ENCODE measurements around the gene DGKA.
A peak's percentile ranks its signal among the peaks of the same experiment; 100 is the strongest.

DGKA gene

DNA sequence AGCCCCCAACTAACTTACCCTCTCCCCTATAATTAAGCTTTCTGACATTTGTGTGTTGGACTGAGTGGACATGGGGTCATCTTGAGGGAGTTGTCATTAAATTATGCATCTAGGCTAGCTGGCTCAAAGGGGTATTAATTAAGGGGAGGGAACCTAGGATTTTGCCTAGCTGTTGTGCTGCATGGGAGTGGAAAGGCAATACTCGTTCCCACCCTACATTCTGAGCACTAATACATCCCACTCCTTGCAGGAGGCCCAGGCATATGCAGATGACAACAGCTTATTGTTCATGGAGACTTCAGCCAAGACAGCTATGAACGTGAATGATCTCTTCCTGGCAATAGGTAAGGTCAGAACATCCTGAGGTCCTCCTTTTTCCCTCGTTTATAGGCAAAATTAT, 60.1 kb downstream of the DGKA start:
- no peak for DNase-seq
- H3K9me3 ChIP-seq (ENCODE audit: severe bottlenecking): no peaks in the 10 kb centered on the region
- no peaks in the 10 kb centered on the region for H3K27me3 ChIP-seq (ENCODE audit: insufficient read depth, low read depth, severe bottlenecking)
- no peak overlapping the region for H3K4me3 ChIP-seq (ENCODE audit: low read depth, low read length)
- TF ChIP-seq, protein P1, sequence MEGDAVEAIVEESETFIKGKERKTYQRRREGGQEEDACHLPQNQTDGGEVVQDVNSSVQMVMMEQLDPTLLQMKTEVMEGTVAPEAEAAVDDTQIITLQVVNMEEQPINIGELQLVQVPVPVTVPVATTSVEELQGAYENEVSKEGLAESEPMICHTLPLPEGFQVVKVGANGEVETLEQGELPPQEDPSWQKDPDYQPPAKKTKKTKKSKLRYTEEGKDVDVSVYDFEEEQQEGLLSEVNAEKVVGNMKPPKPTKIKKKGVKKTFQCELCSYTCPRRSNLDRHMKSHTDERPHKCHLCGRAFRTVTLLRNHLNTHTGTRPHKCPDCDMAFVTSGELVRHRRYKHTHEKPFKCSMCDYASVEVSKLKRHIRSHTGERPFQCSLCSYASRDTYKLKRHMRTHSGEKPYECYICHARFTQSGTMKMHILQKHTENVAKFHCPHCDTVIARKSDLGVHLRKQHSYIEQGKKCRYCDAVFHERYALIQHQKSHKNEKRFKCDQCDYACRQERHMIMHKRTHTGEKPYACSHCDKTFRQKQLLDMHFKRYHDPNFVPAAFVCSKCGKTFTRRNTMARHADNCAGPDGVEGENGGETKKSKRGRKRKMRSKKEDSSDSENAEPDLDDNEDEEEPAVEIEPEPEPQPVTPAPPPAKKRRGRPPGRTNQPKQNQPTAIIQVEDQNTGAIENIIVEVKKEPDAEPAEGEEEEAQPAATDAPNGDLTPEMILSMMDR (IDR thresholded peaks at IDR 0.05; ENCODE audit: low read depth, low read length): no peak
- peaks cover 69% of the 10 kb centered on the region for H3K36me3 ChIP-seq
- no peak overlapping the region for H3K27ac ChIP-seq

DNA sequence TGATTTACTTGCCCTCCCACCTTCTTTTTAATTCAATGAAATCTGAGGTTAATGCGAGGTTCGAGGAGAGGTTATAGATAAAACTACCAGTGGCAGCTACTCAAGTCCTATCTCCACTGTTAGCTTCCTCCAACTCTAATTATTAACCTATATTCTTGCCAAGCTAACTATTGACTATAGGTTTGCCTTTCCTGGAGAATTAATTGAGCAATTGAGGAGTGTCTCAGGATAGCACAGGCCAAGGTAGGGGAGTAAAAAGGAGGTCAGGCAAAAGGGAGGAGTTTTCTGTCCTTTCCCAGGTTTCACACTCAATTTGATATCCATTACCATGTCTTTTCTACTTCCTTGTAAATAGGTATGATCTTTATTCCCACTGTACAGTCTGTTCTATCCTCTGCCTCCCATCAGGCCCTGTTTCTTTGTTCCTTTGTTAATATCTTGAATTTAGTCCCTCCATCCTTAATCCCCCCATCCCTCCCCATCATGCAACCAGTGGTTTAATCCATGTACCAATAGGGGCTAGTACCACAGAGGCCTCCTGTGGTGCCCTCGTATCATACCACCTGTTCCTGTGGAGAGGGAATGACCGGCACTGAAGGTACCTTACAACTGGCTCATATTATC, 62.4 kb downstream of the DGKA start:
- no peaks in the 10 kb centered on the region for H3K27me3 ChIP-seq (ENCODE audit: insufficient read depth, low read depth, severe bottlenecking)
- peaks cover 58% of the 10 kb centered on the region for H3K36me3 ChIP-seq
- TF ChIP-seq, protein P1 (IDR thresholded peaks at IDR 0.05; ENCODE audit: low read depth, low read length): no peak
- no peak overlapping the region for H3K4me3 ChIP-seq (ENCODE audit: low read depth, low read length)
- peak; percentile 27 for DNase-seq
- peak overlapping the region; percentile 23; the same call in 1 of the 2 replicates for H3K27ac ChIP-seq
- H3K9me3 ChIP-seq (ENCODE audit: severe bottlenecking): no peaks in the 10 kb centered on the region

DNA sequence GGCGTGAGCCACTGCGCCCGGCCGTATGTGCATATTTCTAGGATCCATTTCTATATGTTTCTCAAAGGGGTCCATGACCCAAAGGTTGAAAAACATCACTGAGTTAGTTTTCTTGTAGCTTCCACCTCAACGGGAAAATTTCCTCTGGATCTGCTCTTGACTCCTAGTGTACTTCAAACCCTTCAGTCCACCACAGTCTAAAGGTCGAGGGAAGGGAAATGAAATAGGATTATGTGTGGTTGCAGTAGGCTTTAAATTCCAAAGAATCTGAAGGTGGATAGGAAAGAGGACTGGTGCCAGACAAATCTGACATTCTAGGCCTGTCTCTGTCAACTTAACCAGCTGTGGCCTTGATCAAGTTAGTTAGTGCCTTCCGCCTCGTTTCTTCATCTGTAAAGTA, 64.4 kb downstream of the DGKA start:
- no peak overlapping the region for H3K27ac ChIP-seq

DNA sequence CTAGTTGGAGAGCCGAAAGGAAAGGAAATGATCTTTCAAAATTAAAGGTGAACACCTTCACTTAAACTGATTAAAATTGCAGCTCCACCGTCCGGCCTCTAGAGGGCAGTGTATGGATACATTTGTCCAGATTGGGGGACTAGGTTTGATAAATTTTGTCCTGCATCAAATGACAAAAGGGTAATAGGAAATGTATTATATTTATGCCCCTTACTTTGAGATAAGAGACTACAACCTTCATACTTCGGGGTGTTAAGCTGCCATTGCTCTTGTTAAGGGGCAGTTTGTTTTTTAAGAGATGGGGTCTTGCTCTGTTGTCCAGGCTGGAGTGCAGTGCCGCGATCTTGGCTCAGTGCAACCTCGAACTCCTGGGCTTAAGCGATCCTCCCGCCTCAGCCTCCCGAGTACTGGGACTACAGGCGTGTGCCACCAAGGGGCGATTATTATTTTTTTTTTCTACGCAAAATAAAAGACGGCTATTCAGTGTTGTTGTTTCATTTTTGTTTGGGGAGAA, 65.3 kb downstream of the DGKA start:
- H3K36me3 ChIP-seq: peaks cover 31% of the 10 kb centered on the region
- TF ChIP-seq, protein P1 (IDR thresholded peaks at IDR 0.05; ENCODE audit: low read depth, low read length): peak; percentile 48
- H3K27ac ChIP-seq: no peak overlapping the region
- H3K4me3 ChIP-seq (ENCODE audit: low read depth, low read length): peak overlapping the region; percentile 70
- H3K27me3 ChIP-seq (ENCODE audit: insufficient read depth, low read depth, severe bottlenecking): no peaks in the 10 kb centered on the region
- peak; percentile 57 for DNase-seq
- no peaks in the 10 kb centered on the region for H3K9me3 ChIP-seq (ENCODE audit: severe bottlenecking)

More for the DNA sequence above, 64.4 kb downstream of the DGKA start:
- H3K9me3 ChIP-seq (ENCODE audit: severe bottlenecking): no peaks in the 10 kb centered on the region
- no peak overlapping the region for H3K4me3 ChIP-seq (ENCODE audit: low read depth, low read length)
- H3K36me3 ChIP-seq: peaks cover 40% of the 10 kb centered on the region
- no peaks in the 10 kb centered on the region for H3K27me3 ChIP-seq (ENCODE audit: insufficient read depth, low read depth, severe bottlenecking)
- TF ChIP-seq, protein P1 (IDR thresholded peaks at IDR 0.05; ENCODE audit: low read depth, low read length): no peak
- DNase-seq: no peak

DNA sequence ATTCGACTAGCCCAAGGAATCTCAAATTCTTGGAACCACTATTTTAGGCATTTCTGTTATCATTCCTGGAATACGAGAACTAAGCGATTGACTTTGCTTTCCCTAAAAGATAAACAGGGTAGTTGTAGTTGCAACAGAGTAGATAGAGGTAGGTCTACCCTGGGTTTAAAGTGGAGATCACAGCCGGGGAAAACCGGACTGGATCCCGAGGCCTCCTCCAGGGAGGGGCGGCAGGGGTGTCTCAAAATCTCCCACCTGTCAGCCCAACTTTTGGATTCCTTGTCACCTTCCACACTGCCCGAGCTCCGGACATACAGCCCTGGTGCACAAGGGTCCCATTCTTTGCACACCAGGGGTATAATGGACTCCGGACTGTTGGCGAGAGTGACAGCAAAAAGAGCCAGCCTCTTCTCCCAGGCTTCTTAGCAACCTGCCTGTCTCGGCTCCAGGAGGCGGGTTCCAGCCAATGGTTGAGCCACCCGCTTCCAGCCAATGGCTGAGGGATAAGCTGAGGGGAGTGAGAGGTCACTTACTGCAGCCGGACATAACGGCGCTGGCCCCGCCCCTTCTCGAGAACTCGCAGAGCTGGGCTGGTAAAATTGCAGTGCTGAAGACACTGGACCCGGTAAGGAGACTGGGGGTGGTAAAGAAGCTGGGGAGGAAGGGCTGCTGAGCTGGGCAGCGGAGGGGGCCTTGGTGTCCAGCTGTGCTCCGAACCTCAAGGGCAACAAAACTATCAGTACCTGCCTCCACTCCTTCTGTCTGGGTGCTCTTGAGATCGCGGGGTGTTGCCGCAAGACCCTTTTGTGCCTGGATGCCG, 66.0 kb downstream of the DGKA start, which contains the start of gene SUOX:
TSS of gene SUOX (plus strand) at position 562 of the 820 bp plus-strand sequence. CDS start 4,946 bp downstream, outside the sequence.
- no peaks in the 10 kb centered on the region for H3K9me3 ChIP-seq (ENCODE audit: severe bottlenecking)
- H3K27ac ChIP-seq: peak within 1 kb of the TSS; percentile 49
- DNase-seq: peak; percentile 97
- TF ChIP-seq, protein P1 (IDR thresholded peaks at IDR 0.05; ENCODE audit: low read depth, low read length): no peak
- no peaks in the 10 kb centered on the region for H3K27me3 ChIP-seq (ENCODE audit: insufficient read depth, low read depth, severe bottlenecking)
- peak within 1 kb of the TSS; percentile 70 for H3K4me3 ChIP-seq (ENCODE audit: low read depth, low read length)
- H3K36me3 ChIP-seq: peaks cover 28% of the 10 kb centered on the region

Measured in WERI-Rb-1 (cell line).